GM18867 (cell line): ENCODE data around the gene RPL28.
"Not testable (repeated sequence)": the region's sequence is repeated elsewhere in the genome, so short reads cannot be mapped to it uniquely, and the experiment has no call there.

ENCODE experiments used
- ATAC-seq: cut with Tn5 transposase; IDR thresholded peaks from one replicate; pipeline ENCODE4 v1.9.1; 2021; ENCODE audit warnings: mild to moderate bottlenecking, moderate library complexity; ENCODE audit not compliant: unreplicated experiment

RPL28 gene

DNA sequence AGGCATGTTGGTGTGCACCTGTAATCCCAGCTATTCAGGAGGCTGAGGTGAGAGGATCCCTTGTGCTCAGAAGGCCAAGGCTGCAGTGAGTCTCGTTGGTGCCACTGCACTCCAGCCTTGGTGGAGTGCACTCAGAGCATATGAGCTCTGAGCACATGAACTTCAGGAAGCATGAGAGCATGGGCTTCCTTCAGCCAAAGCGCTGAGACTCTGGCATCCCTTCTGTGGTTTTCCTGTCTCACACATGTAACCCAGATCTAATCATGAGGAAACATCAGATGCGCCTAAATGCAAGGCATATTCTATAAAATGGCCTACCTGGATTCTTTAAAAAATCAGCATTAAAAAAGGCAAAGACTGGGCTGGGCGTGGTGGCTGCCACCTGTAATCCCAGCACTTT is 35.5 kb downstream of the RPL28 start:
- not testable (repeated sequence) for ATAC-seq

- ATAC-seq, result no peak
Observed at GRCh38 chr19:55423225-55424005, 37.7 kb downstream of the RPL28 start.

DNA sequence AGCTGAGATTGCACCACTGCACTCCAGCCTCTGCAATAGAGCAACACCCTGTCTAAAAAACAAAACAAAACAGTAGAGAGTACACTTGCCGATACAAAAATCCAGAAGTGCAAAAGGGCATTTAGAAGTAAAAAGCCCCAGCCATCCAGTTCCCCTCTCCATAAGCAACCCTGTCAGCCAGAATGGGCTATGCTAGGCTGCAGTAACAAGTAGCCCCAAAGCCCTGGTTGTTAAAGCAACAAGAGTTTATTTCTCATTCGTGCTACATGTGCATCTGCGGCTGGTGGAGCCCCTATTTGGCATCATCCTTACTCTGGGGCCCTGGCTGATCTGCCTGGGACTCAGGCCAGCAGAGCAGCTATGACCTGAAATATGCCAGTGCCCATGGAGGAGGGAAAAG is 38.8 kb downstream of the RPL28 start:
- no peak for ATAC-seq

GRCh38 chr19:55426042-55426441 is 40.3 kb downstream of the RPL28 start:
- ATAC-seq, result no peak

DNA sequence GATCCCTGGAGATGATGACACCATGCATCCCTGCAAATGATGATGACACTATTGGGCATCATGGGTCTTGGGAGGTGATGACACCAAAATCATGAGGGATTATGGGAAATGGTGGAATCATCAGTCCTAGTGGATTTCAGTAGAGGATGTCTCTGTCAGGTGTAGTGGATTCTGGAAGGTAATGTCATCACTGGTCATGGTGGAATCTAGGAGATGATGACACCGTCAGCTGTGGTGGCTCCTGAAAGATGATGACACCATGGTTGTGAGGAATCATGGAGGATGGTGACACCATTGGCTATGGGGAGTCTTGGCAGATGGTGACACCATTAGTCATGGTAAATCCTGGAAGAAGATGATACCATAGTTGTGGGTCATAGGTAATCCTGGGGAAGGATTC is 45.5 kb downstream of the RPL28 start:
- ATAC-seq, result no peak

DNA sequence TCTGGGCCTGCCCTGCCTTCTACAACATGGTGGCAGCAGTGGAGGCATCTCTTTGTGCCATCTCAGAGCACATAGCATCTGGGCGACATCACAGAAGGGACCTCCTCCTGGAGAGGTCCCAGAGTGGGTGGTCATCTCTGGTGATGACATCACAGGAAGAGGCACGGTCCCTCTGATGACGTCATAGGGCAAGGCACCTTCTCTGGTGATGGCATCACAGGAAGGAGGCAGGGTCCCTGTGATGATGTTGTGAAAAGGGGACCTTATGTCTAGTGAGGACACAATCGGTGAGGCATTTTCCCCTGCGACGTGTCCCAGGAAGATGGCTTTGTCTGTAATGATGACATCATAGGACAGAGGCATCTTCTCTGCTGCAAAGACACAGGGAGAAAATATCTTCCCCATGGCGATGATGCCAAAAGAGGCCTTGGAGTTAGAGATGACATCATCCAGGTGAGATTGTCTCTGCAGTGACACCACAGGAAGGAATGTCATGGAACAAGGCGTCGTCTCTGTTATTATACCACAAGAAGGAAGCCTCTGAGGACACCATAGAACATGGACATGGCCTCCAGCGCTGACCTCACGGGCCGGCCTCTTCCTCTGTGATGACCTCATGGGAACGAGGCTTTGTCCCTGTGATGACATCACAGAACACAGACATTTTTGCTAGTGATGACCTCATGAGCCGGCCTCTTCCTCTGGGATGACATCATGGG is 46.7 kb downstream of the RPL28 start:
- ATAC-seq, result no peak

GRCh38 chr19:55433292-55433691 is 47.6 kb downstream of the RPL28 start:
- no peak for ATAC-seq

GRCh38 chr19:55434356-55434919 is 48.7 kb downstream of the RPL28 start:
- no peak for ATAC-seq

GRCh38 chr19:55435020-55435419 is 49.3 kb downstream of the RPL28 start:
- ATAC-seq, result no peak

GRCh38 chr19:55436847-55437246 is 51.1 kb downstream of the RPL28 start:
- ATAC-seq, result no peak

- no peak for ATAC-seq
Observed at GRCh38 chr19:55437410-55437809, 51.7 kb downstream of the RPL28 start.

- ATAC-seq, result no peak
Observed at GRCh38 chr19:55439052-55439451, 53.3 kb downstream of the RPL28 start.

DNA sequence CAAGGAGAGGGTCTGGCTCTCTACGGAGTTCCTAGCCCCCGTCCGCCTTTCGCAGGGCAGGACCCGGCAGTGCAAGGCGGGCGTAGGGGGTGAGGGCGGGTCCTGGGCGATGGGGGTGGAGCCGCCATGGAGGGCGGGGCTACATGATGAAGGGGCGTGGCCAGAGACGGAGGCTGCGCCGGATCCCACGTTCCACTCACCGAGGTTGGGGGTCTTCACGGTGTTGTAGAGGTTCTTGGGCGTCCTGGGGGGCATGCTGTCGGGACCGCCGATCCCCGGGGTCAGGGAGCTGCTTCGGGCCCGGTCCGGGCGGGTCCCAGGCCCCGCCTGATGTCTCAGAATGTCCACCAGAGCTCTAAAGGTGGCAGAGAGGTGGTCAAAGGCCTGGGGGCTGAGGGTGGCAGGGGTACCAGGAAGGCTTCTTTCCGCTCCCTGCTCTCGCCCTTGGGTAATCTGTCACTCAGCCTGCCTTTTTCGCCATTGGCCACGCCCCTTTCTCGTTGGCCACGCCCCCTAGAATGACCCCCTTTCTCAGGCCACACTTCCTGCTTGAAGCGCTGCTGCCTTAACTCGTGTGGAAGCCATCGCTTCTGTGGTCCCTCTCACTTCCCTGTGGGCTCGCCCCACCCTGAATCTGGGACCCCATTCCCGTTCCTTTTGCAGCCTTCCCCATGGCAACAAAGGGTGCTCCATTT is 54.8 kb downstream of the RPL28 start:
- no peak for ATAC-seq

- no peak for ATAC-seq
Observed at GRCh38 chr19:55441319-55441691, 55.6 kb downstream of the RPL28 start.

GRCh38 chr19:55441692-55442321 is 56.1 kb downstream of the RPL28 start:
- no peak for ATAC-seq

GRCh38 chr19:55442372-55442961 is 56.7 kb downstream of the RPL28 start:
- no peak for ATAC-seq

DNA sequence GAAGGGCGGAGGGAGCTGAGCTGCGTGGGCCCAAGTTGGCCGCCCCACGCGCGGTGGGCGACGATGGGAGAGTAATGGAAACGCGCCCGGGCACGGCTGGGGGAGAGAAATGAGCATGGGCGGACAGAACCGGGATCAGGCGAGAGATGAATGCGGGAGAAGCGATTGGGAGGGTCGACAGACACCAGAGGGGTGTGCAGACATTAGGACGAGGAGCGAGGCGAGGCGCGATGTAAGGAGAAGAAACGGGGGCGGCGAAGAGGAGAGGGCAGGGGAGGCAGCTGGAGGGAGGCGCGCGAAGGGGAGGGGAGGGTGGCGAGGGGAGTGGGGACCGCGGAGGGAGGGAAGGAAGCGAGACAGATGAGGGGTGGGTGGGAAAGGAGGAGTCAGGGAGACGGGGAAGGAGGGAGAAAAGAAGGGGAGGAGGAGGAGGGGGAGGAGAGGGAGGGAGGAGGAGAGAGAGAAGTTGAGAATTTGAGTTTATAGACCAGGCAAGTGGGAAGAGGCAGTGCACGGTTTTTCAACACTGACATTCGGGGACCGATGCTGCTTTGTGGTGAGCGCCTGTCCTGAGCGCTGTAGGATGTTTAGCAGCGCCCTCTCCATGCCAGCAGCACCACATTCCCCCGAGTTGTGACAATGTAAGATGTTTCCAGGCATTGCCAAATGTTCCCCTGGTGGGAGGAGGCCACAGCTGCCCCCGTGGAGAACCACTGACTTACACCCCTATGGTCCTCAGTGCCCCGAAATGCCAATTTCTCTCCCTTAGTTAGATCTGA is 57.5 kb downstream of the RPL28 start, which contains the start of gene SHISA7:
SHISA7 (minus strand) TSS at position 256 of the 779 bp plus-strand sequence. CDS start 437 bp downstream, outside the sequence.
- no peak for ATAC-seq

DNA sequence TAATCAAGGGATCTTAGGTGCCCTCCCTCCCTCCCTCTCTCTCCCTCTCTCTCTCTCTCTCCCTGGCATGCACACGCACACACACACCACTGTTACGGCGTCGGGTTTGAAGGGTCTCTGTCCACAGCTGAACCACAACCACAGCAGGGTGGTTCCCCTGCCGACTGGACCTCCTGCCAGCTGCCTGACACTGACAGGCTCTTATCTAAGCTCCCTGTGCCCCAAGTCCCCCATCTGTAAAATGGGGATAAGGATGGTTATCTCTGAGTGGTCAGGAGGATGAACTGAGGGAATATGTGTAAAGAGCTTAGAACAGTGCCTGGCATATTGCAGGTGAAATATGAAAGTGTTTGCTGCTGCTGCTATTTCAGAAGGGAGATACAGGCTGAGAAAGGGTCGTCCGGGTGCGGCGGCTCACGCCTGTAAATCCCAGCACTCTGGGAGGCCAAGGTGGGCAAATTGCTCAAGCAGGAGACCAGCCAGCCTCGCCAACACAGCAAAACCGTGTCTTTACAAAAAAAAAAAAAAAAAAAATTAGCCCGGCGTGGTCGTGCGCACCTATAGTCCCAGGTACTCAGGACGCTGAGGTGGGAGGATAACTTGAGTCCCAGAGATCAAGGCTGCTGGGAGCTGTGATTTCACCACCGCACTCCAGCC is 58.2 kb downstream of the RPL28 start:
- ATAC-seq, result no peak

- ATAC-seq, result no peak
Observed at GRCh38 chr19:55444646-55445045, 58.9 kb downstream of the RPL28 start.
